HG03460 (cell line): ENCODE results near the gene CYFIP1.

Source experiments
- ATAC-seq: cut with Tn5 transposase; IDR thresholded peaks from one replicate; pipeline ENCODE4 v1.9.1; 2021; ENCODE audit not compliant: unreplicated experiment

The CYFIP1 gene

GRCh38 chr15:22823495-22824128 is 156.6 kb downstream of the CYFIP1 start:
- ATAC-seq, result no peak

GRCh38 chr15:22819651-22820050 is 160.5 kb downstream of the CYFIP1 start:
- ATAC-seq, result no peak
